Testis (tissue), 2 donors: ENCODE data around the gene AUH.

Experiments
- POLR2A ChIP-seq: fragments of 450-650 bp; IDR thresholded peaks from one replicate; pipeline ENCODE4 v1.6.1; 2017; ENCODE audit warnings: antibody characterized with exemption, mild to moderate bottlenecking, moderate library complexity
- TF ChIP-seq, protein P1 (sequence below), 3 experiments: fragments of 450-650 bp in 2 of 3; fragments of 200-600 bp in 1 of 3; sonication (generic) in 1 of 3; IDR thresholded peaks; one replicate each; pipeline ENCODE4 v1.5.1; 2016 to 2019; ENCODE audit warnings: antibody characterized with exemption in 3 of 3, mild to moderate bottlenecking in 2 of 3, moderate library complexity in 1 of 3

DNA sequence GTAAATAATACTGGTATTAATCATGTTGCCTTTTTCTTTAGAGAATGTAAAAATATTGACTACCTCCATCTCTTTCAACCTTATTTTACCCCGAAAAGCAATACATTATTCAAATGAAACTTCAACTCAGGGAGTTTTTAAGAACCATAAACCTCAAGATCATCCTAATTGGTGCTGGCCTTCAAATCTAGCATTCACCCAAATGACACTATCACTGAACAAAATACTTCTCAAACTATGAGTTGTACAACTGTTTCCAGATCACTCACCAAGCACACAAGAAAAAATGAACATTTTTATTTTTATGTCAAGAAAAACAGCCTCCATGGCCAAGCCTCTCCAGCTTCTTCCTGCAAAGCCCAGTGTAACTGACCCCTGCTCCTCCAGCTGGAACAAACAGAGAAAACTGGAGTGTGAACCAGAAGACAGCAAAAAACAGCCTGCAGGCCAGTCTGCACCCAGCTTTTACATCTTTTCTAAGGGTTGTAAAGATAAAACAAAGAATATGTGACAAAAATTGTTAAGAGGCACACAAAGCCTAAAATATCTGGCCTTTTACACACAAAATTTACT, 21.2 kb downstream of the AUH start:
- TF ChIP-seq, protein P1, sequence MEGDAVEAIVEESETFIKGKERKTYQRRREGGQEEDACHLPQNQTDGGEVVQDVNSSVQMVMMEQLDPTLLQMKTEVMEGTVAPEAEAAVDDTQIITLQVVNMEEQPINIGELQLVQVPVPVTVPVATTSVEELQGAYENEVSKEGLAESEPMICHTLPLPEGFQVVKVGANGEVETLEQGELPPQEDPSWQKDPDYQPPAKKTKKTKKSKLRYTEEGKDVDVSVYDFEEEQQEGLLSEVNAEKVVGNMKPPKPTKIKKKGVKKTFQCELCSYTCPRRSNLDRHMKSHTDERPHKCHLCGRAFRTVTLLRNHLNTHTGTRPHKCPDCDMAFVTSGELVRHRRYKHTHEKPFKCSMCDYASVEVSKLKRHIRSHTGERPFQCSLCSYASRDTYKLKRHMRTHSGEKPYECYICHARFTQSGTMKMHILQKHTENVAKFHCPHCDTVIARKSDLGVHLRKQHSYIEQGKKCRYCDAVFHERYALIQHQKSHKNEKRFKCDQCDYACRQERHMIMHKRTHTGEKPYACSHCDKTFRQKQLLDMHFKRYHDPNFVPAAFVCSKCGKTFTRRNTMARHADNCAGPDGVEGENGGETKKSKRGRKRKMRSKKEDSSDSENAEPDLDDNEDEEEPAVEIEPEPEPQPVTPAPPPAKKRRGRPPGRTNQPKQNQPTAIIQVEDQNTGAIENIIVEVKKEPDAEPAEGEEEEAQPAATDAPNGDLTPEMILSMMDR (IDR thresholded peaks at IDR 0.05), result no peak
- no peak for TF ChIP-seq POLR2A
